Mesodermal cell (in vitro differentiated cells): ENCODE measurements around the gene TNFAIP6.
"Not testable (repeated sequence)": the region's sequence is repeated elsewhere in the genome, so short reads cannot be mapped to it uniquely, and the experiment has no call there.

ENCODE experiments used
- H3K27ac ChIP-seq: 2 replicates; pipeline ENCODE4 v1.7.0; 2013; ENCODE audit warnings: mild to moderate bottlenecking, low read depth, low read length, moderate library complexity; ENCODE audit not compliant: severe bottlenecking
- H3K36me3 ChIP-seq: 2 replicates; pipeline ENCODE4 v1.7.1; 2013; ENCODE audit warnings: mild to moderate bottlenecking, low read length, moderate library complexity; ENCODE audit not compliant: control insufficient read depth, insufficient read depth
- H3K4me1 ChIP-seq: one replicate; pipeline ENCODE4 v1.7.1; 2013; ENCODE audit warnings: mild to moderate bottlenecking, low read length; ENCODE audit not compliant: insufficient read depth, control insufficient read depth, poor library complexity, severe bottlenecking
- H3K4me3 ChIP-seq: 2 replicates; pipeline ENCODE4 v1.7.0; 2013; ENCODE audit warnings: low read length, control low read depth, mild to moderate bottlenecking; ENCODE audit not compliant: insufficient read depth, poor library complexity, severe bottlenecking; ENCODE audit errors: extremely low read depth
- H3K9me3 ChIP-seq: 2 replicates; pipeline ENCODE4 v1.7.1; 2013; ENCODE audit warnings: mild to moderate bottlenecking, low read length, moderate library complexity; ENCODE audit not compliant: control insufficient read depth
- WGBS, 2 experiments: methylation state at CpG; one replicate each; pipeline ENCODE4 v1.1.5; 2013; ENCODE audit warnings: missing lambda C conversion rate in 2 of 2; ENCODE audit not compliant: insufficient coverage in 2 of 2; 5-methylcytosine and 5-hydroxymethylcytosine counted together

TNFAIP6 gene

DNA sequence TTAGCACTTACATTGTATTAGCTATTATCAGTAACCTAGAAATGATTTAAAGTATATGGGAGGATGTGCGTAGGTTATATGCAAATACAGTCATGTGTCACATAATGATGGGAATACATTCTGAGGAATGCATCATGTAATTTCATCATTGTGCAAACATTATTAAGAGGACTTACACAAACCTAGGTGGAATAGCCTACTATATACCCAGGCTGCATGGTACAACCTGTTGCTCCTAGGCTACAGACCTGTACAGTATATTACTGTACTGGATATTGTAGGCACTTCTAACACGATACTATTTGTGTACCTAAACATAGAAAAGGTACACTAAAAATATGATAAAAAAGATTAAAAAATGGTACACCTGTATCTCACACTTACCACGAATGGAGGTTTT is 60.3 kb downstream of the TNFAIP6 start:
- H3K4me3 ChIP-seq, result no peak overlapping the region
- no CpG with 5 or more reads among the region's 3 CpGs for WGBS, 2 experiments
- no peak overlapping the region for H3K27ac ChIP-seq
- H3K4me1 ChIP-seq, result no peaks in the 10 kb centered on the region
- H3K9me3 ChIP-seq, result no peaks in the 10 kb centered on the region
- H3K36me3 ChIP-seq, result peaks cover 98% of the 10 kb centered on the region

DNA sequence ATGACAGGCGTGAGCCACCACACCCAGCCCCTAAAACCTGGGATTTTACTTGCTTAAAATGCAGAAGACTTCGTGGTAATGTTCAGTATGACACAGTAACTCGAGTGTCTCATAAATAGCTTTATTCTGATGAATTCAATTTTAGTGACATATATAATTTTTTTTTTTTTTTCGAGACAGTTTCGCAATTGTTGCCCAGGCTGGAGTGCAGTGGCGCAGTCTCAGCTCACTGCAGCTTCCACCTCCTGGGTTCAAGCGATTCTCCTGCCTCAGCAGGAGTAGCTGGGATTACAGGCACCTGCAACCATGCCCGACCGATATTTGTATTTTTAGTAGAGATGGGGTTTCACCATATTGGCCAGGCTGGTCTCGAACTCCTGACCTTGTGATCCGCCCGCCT is 64.3 kb downstream of the TNFAIP6 start:
- H3K27ac ChIP-seq, H3K4me3 ChIP-seq, H3K4me1 ChIP-seq, H3K9me3 ChIP-seq: not testable (repeated sequence)
- H3K36me3 ChIP-seq, result peaks cover 98% of the 10 kb centered on the region
- WGBS, 2 experiments, result 89 to 90% methylated on average over 2 to 6 of the region's 12 CpGs

DNA sequence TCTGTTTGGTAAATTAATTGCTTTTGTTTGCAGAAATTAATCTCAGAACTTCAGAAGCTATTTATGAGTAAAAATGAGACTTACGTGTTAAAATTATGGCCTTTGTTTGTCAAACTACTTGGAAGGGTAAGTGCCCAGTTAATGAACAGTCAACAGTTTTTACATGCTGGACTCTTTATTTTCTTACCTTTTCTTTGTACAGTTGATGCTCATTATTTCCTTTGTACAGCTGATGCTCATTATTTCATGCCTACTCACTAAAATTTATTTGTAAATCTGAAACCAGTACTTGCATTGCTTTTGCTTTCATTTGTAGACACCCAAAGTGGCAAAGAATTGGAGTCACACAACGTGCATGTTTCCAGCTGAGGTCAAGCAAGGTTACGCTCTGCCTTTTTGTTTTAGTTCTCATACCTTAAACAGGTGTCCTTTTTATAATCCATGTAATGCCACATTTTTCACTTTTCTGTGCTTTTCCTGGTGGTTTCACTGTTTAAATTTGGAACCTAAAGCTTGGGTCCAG is 65.6 kb downstream of the TNFAIP6 start:
- 80 to 89% methylated on average over 3 of the region's 3 CpGs for WGBS, 2 experiments
- H3K9me3 ChIP-seq, result no peaks in the 10 kb centered on the region
- H3K36me3 ChIP-seq, result peaks cover 99% of the 10 kb centered on the region

DNA sequence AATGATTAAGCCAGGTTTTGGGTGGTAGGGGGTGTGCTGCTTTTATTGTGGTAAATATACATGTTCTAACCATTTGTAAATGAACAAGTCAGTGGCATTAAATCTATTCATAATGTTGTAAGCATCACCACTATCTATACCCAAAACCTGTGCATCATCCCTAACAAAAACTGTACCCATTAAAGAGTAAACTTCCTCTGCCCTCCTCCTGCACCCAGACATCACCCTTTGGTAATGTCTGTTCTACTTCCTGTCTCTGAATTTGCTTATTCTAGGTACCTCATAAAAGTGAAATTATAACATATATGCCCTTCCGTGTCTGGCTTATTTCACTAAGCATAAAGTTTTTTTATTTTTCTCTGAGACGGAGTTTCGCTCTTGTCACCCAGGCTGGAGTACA is 66.4 kb downstream of the TNFAIP6 start:
- WGBS, 2 experiments, result 94 to 98% methylated on average over 2 to 3 of the region's 3 CpGs
- Histone ChIP-seq H3K4me1 (no peaks in the 10 kb centered on the region), H3K4me3 (no peak overlapping the region), H3K9me3 (no peaks in the 10 kb centered on the region), H3K36me3 (peaks cover 92% of the 10 kb centered on the region), H3K27ac (no peak overlapping the region)

More for the DNA sequence above, 65.6 kb downstream of the TNFAIP6 start:
- H3K27ac ChIP-seq, result no peak overlapping the region
- no peaks in the 10 kb centered on the region for H3K4me1 ChIP-seq
- H3K4me3 ChIP-seq, result no peak overlapping the region
